Neuron (in vitro differentiated cells): ENCODE measurements around the gene CTNNA1.

ENCODE experiments used
- H2AFZ ChIP-seq: one replicate; pipeline ENCODE4 v1.6.1; 2013; ENCODE audit warnings: low read depth, mild to moderate bottlenecking, inconsistent platforms, low read length, moderate library complexity
- H3K27me3 ChIP-seq: one replicate; pipeline ENCODE4 v1.6.1; 2013; ENCODE audit warnings: low read length; ENCODE audit not compliant: insufficient read depth
- H3K36me3 ChIP-seq: one replicate; pipeline ENCODE4 v1.6.1; 2013; ENCODE audit warnings: low read length; ENCODE audit not compliant: insufficient read depth
- H3K4me1 ChIP-seq: one replicate; pipeline ENCODE4 v1.6.1; 2013; ENCODE audit warnings: low read length; ENCODE audit not compliant: insufficient read depth
- H3K4me3 ChIP-seq: 2 replicates; pipeline ENCODE4 v1.5.1; 2013; ENCODE audit warnings: mild to moderate bottlenecking, low read length, moderate library complexity
- H3K9me3 ChIP-seq: one replicate; pipeline ENCODE4 v1.6.1; 2013; ENCODE audit warnings: low read length

The CTNNA1 gene

DNA sequence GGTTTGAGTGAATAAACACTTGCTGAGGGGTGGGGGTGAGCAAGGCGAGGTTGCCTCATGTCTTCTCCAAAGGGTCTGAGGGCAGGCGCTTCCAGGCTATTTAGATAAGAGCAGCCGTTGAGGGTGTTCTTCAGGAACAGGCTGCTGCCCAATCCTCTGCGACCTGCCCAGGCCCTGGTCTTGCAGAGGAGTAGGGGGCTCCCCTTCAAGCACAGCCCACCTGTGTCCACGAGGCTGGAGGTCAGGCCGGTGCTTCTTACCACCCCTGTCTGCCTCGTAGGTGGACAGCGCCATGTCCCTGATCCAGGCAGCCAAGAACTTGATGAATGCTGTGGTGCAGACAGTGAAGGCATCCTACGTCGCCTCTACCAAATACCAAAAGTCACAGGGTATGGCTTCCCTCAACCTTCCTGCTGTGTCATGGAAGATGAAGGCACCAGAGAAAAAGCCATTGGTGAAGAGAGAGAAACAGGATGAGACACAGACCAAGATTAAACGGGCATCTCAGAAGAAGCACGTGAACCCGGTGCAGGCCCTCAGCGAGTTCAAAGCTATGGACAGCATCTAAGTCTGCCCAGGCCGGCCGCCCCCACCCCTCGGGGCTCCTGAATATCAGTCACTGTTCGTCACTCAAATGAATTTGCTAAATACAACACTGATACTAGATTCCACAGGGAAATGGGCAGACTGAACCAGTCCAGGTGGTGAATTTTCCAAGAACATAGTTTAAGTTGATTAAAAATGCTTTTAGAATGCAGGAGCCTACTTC lies 180.5 kb downstream of the CTNNA1 start:
- Histone ChIP-seq H3K4me1 (no peaks in the 10 kb centered on the region), H3K9me3 (no peaks in the 10 kb centered on the region), H3K4me3 (no peak overlapping the region), H3K27me3 (no peaks in the 10 kb centered on the region), H2AFZ (no peak overlapping the region), H3K36me3 (peaks cover 76% of the 10 kb centered on the region)

GRCh38 chr5:138934971-138935370 lies 181.7 kb downstream of the CTNNA1 start:
- H3K4me3 ChIP-seq = no peak overlapping the region
- H3K36me3 ChIP-seq = peaks cover 64% of the 10 kb centered on the region
- no peak overlapping the region for H2AFZ ChIP-seq
- H3K9me3 ChIP-seq = no peaks in the 10 kb centered on the region
- no peaks in the 10 kb centered on the region for H3K4me1 ChIP-seq
- no peaks in the 10 kb centered on the region for H3K27me3 ChIP-seq

GRCh38 chr5:138935466-138935865 lies 182.2 kb downstream of the CTNNA1 start:
- Histone ChIP-seq H3K36me3 (peaks cover 59% of the 10 kb centered on the region), H3K4me1 (no peaks in the 10 kb centered on the region), H3K4me3 (no peak overlapping the region)

GRCh38 chr5:138936225-138936967 lies 183.2 kb downstream of the CTNNA1 start:
- H3K36me3 ChIP-seq = peaks cover 50% of the 10 kb centered on the region
- no peaks in the 10 kb centered on the region for H3K27me3 ChIP-seq
- no peaks in the 10 kb centered on the region for H3K9me3 ChIP-seq
- H3K4me1 ChIP-seq = no peaks in the 10 kb centered on the region
- no peak overlapping the region for H2AFZ ChIP-seq
- H3K4me3 ChIP-seq = no peak overlapping the region

More at GRCh38 chr5:138935466-138935865, 182.2 kb downstream of the CTNNA1 start:
- Histone ChIP-seq H2AFZ (no peak overlapping the region), H3K27me3 (no peaks in the 10 kb centered on the region), H3K9me3 (no peaks in the 10 kb centered on the region)

DNA sequence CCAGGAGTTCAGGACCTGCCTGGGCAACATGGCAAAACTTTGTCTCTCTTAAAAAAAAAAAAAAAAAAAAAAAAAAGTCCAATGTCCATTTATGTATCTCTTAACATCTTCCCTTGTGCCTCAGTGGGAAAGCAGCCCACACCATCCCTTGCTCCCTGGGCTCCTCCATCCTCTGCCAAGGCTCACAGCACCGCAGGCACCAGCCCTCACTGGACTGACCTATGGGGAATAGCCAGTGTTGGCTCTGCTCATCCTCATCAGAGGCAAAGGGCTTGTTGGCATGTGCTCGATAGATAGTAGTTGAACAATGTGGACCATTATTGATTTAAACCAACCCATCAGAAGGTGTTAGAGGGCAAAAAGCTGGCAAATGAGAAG lies 183.7 kb downstream of the CTNNA1 start:
- Histone ChIP-seq H3K36me3 (peaks cover 45% of the 10 kb centered on the region), H3K4me1 (no peaks in the 10 kb centered on the region), H2AFZ (no peak overlapping the region), H3K9me3 (no peaks in the 10 kb centered on the region), H3K27me3 (no peaks in the 10 kb centered on the region), H3K4me3 (no peak overlapping the region)

- Histone ChIP-seq H3K4me1 (no peaks in the 10 kb centered on the region), H3K9me3 (no peaks in the 10 kb centered on the region), H3K27me3 (no peaks in the 10 kb centered on the region), H3K4me3 (no peak overlapping the region), H3K36me3 (peaks cover 37% of the 10 kb centered on the region), H2AFZ (no peak overlapping the region)
Measured at GRCh38 chr5:138937392-138938387, 184.5 kb downstream of the CTNNA1 start.

GRCh38 chr5:138938526-138938925 lies 185.3 kb downstream of the CTNNA1 start:
- Histone ChIP-seq H3K9me3 (no peaks in the 10 kb centered on the region), H3K4me3 (no peak overlapping the region), H3K36me3 (peaks cover 29% of the 10 kb centered on the region), H3K27me3 (no peaks in the 10 kb centered on the region), H2AFZ (no peak overlapping the region), H3K4me1 (peaks cover 1% of the 10 kb centered on the region)

- Histone ChIP-seq H3K9me3 (no peaks in the 10 kb centered on the region), H3K27me3 (no peaks in the 10 kb centered on the region), H3K4me1 (peaks cover 29% of the 10 kb centered on the region), H3K4me3 (no peak overlapping the region), H2AFZ (no peak overlapping the region), H3K36me3 (no peaks in the 10 kb centered on the region)
Measured at GRCh38 chr5:138942066-138942465, 188.8 kb downstream of the CTNNA1 start.

GRCh38 chr5:138942861-138943260 lies 189.6 kb downstream of the CTNNA1 start:
- H3K36me3 ChIP-seq = no peaks in the 10 kb centered on the region
- no peak overlapping the region for H3K4me3 ChIP-seq
- H3K4me1 ChIP-seq = peaks cover 33% of the 10 kb centered on the region
- no peaks in the 10 kb centered on the region for H3K9me3 ChIP-seq
- no peak overlapping the region for H2AFZ ChIP-seq
- H3K27me3 ChIP-seq = no peaks in the 10 kb centered on the region

- Histone ChIP-seq H3K27me3 (no peaks in the 10 kb centered on the region), H3K9me3 (no peaks in the 10 kb centered on the region), H3K4me1 (peaks cover 42% of the 10 kb centered on the region), H3K36me3 (no peaks in the 10 kb centered on the region), H2AFZ (no peak overlapping the region), H3K4me3 (no peak overlapping the region)
Measured at GRCh38 chr5:138943599-138944173, 190.5 kb downstream of the CTNNA1 start.

- Histone ChIP-seq H3K27me3 (no peaks in the 10 kb centered on the region), H3K36me3 (no peaks in the 10 kb centered on the region), H3K4me1 (peaks cover 50% of the 10 kb centered on the region), H2AFZ (no peak overlapping the region), H3K9me3 (no peaks in the 10 kb centered on the region), H3K4me3 (no peak overlapping the region)
Measured at GRCh38 chr5:138944527-138945322, 191.5 kb downstream of the CTNNA1 start.
